DND-41 (cell line): ENCODE measurements around the gene VPS35L.

Source experiments
- EZH2 ChIP-seq: IDR thresholded peaks from 3 replicates; pipeline ENCODE4 v1.6.1; 2012; ENCODE audit warnings: borderline replicate concordance, low read depth, mild to moderate bottlenecking, moderate library complexity, low read length, inconsistent platforms; ENCODE audit not compliant: severe bottlenecking
- TF ChIP-seq, protein P1 (sequence below): IDR thresholded peaks from 2 replicates; pipeline ENCODE4 v1.5.1; 2012; ENCODE audit warnings: borderline replicate concordance, low read length, moderate library complexity, mild to moderate bottlenecking; ENCODE audit not compliant: poor library complexity, severe bottlenecking; ENCODE audit errors: extremely low read depth

GRCh38 chr16:19722981-19723380 lies 167.5 kb downstream of the VPS35L start:
- TF ChIP-seq, protein P1, sequence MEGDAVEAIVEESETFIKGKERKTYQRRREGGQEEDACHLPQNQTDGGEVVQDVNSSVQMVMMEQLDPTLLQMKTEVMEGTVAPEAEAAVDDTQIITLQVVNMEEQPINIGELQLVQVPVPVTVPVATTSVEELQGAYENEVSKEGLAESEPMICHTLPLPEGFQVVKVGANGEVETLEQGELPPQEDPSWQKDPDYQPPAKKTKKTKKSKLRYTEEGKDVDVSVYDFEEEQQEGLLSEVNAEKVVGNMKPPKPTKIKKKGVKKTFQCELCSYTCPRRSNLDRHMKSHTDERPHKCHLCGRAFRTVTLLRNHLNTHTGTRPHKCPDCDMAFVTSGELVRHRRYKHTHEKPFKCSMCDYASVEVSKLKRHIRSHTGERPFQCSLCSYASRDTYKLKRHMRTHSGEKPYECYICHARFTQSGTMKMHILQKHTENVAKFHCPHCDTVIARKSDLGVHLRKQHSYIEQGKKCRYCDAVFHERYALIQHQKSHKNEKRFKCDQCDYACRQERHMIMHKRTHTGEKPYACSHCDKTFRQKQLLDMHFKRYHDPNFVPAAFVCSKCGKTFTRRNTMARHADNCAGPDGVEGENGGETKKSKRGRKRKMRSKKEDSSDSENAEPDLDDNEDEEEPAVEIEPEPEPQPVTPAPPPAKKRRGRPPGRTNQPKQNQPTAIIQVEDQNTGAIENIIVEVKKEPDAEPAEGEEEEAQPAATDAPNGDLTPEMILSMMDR: no peak
- no peak for TF ChIP-seq EZH2
